ENCODE results near the gene PLEKHN1. TPM values are rescaled to one million over a fixed set of nuclear protein-coding genes. Genes with fewer than 3 reads are reported as not detected.
A peak's percentile ranks its signal among the peaks of the same experiment; 100 is the strongest.

PLEKHN1 gene
- total and polyA plus RNA-seq, 2 donors from 2014 or later = 14.3 TPM; not detected in 1

- peak in 2 of 5 donors; percentile 48 to 59 for DNase-seq
- Histone ChIP-seq H3K9me3 (ENCODE audit: control insufficient read depth in 2 of 3, insufficient read depth in 1 of 3, low read length in 3 of 3) (no peaks in the 10 kb centered on the region), H3K36me3 (ENCODE audit: control insufficient read depth in 2 of 3, insufficient read depth in 3 of 3, low read length in 3 of 3) (no peaks in the 10 kb centered on the region), H3K27me3 (ENCODE audit: control insufficient read depth, insufficient read depth, low read length) (no peaks in the 10 kb centered on the region), H3K9ac (ENCODE audit: low read length in 3 of 3) (no peak overlapping the region), H3K4me1 (ENCODE audit: control insufficient read depth in 2 of 3, insufficient read depth in 2 of 3, low read depth in 1 of 3, low read length in 3 of 3) (peaks cover 0 to 18% (median 4%) of the 10 kb centered on the region in 3 donors), H3K27ac (ENCODE audit: low read depth in 2 of 2, low read length in 2 of 2) (no peak overlapping the region), H3K4me3 (ENCODE audit: low read length in 3 of 3) (no peak overlapping the region)
- no peak for FAIRE-seq
- no peak for TF ChIP-seq CTCF (IDR thresholded peaks at IDR 0.05; ENCODE audit: borderline replicate concordance, extremely low read depth, insufficient read depth)
- intact Hi-C loops (cut with DNase I) = no loop called here
These were observed 38.1 kb downstream of the PLEKHN1 start for GRCh38 chr1:1004420-1004779.

GRCh38 chr1:1004780-1005697, 38.8 kb downstream of the PLEKHN1 start:
- TF ChIP-seq CTCF (IDR thresholded peaks at IDR 0.05; ENCODE audit: borderline replicate concordance, extremely low read depth, insufficient read depth) = no peak
- FAIRE-seq = no peak
- Histone ChIP-seq H3K27me3 (ENCODE audit: control insufficient read depth, insufficient read depth, low read length) (no peaks in the 10 kb centered on the region), H3K9me3 (ENCODE audit: control insufficient read depth in 2 of 3, insufficient read depth in 1 of 3, low read length in 3 of 3) (no peaks in the 10 kb centered on the region), H3K4me1 (ENCODE audit: control insufficient read depth in 2 of 3, insufficient read depth in 2 of 3, low read depth in 1 of 3, low read length in 3 of 3) (peaks cover 0 to 18% (median 4%) of the 10 kb centered on the region in 3 donors), H3K9ac (ENCODE audit: low read length in 3 of 3) (no peak overlapping the region), H3K4me3 (ENCODE audit: low read length in 3 of 3) (no peak overlapping the region), H3K36me3 (ENCODE audit: control insufficient read depth in 2 of 3, insufficient read depth in 3 of 3, low read length in 3 of 3) (no peaks in the 10 kb centered on the region), H3K27ac (ENCODE audit: low read depth in 2 of 2, low read length in 2 of 2) (peak overlapping the region in 1 of 2 donors; percentile 22)
- DNase-seq = peak; percentile 69 to 86 (median 76)
- intact Hi-C loops (cut with DNase I) = no loop called here

- no peak overlapping the region for H3K27ac ChIP-seq (ENCODE audit: low read depth in 2 of 2, low read length in 2 of 2)
- no peak overlapping the region for H3K4me3 ChIP-seq (ENCODE audit: low read length in 3 of 3)
- intact Hi-C loops (cut with DNase I) = no loop called here
- H3K9me3 ChIP-seq (ENCODE audit: control insufficient read depth in 2 of 3, insufficient read depth in 1 of 3, low read length in 3 of 3) = no peaks in the 10 kb centered on the region
- H3K36me3 ChIP-seq (ENCODE audit: control insufficient read depth in 2 of 3, insufficient read depth in 3 of 3, low read length in 3 of 3) = no peaks in the 10 kb centered on the region
- FAIRE-seq = no peak
- TF ChIP-seq CTCF (IDR thresholded peaks at IDR 0.05; ENCODE audit: borderline replicate concordance, extremely low read depth, insufficient read depth) = no peak
- no peak overlapping the region for H3K9ac ChIP-seq (ENCODE audit: low read length in 3 of 3)
- H3K27me3 ChIP-seq (ENCODE audit: control insufficient read depth, insufficient read depth, low read length) = no peaks in the 10 kb centered on the region
- DNase-seq = peak in 2 of 5 donors; percentile 61
- peaks cover 0 to 16% (median 4%) of the 10 kb centered on the region in 3 donors for H3K4me1 ChIP-seq (ENCODE audit: control insufficient read depth in 2 of 3, insufficient read depth in 2 of 3, low read depth in 1 of 3, low read length in 3 of 3)
These were observed 39.6 kb downstream of the PLEKHN1 start for GRCh38 chr1:1005774-1006304.

Measured in kidney (tissue), 14 donors.